SH-SY5Y (cell line): ENCODE results near the gene AGL.

Experiments
- GATA2 ChIP-seq: IDR thresholded peaks from 2 replicates; pipeline ENCODE4 v1.6.1; 2011; ENCODE audit warnings: mild to moderate bottlenecking, low read depth, low read length
- GATA3 ChIP-seq: IDR thresholded peaks from 2 replicates; pipeline ENCODE4 v1.6.1; 2011; ENCODE audit warnings: low read depth, mild to moderate bottlenecking, low read length, moderate library complexity

DNA sequence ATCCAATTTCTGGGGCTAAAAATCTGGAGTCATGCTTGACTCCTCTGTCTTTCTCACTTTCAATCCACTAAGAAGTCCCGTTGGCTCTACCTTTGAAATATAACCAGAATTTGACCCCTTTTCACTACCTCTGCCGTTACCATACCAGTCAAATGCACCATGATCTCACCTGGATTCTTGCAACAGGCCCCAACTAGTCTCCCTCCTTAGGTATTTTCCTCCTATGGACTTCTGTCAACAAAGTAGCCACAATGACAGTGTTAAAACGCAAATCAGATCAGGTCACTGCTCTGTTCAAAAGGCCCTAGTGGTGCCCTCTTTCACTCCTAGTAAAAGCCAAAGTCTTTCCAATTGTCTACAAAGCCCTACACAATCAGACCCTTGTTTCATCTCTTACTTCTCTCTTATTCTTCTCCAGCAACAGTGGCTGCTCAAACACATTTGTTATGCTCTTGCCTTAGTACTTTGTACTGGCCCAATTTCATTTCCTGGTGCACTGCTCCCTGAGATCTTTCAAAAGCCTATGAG, 35.7 kb upstream of the AGL start:
- no peak for TF ChIP-seq GATA3
- TF ChIP-seq GATA2, result no peak
